Gastrocnemius medialis (tissue), 4 donors: ENCODE data around the gene ORAI2. TPM values are rescaled to one million over a fixed set of nuclear protein-coding genes. Genes with fewer than 3 reads are reported as not detected.

Experiments used
- ATAC-seq, 2 donors: fragments of 150-250 bp; one replicate each; pipeline ENCODE4 v1.9.1; 2016
- DNase-seq, 2 donors: peaks; one replicate each; pipeline ENCODE4 v3.0.0-alpha.2; 2019
- H3K27ac ChIP-seq, 4 donors: fragments of 200-600 bp; sonication (generic); 1 replicate in 1 of 4; 2 replicates in 3 of 4; pipeline ENCODE4 v1.5.1; 2016 to 2018; ENCODE audit warnings: mild to moderate bottlenecking in 2 of 4, moderate library complexity in 1 of 4
- H3K27me3 ChIP-seq, 3 donors: fragments of 200-600 bp; sonication (generic) in 2 of 3; 1 replicate in 1 of 3; 2 replicates in 2 of 3; pipeline versions ENCODE4 v1.5.1 to v1.6.0; 2016 to 2019; ENCODE audit warnings: mild to moderate bottlenecking in 1 of 3, moderate library complexity in 1 of 3
- H3K36me3 ChIP-seq, 2 donors: fragments of 200-600 bp; sonication (generic) in 1 of 2; one replicate each; pipeline ENCODE4 v1.5.1; 2017 to 2018
- H3K4me1 ChIP-seq, 2 donors: fragments of 200-600 bp; sonication (generic) in 1 of 2; one replicate each; pipeline ENCODE4 v1.5.1; 2016 to 2017; ENCODE audit warnings: mild to moderate bottlenecking in 2 of 2
- H3K4me3 ChIP-seq, 4 donors: fragments of 200-600 bp; sonication (generic) in 3 of 4; 1 replicate in 1 of 4; 2 replicates in 3 of 4; pipeline ENCODE4 v1.5.1; 2016 to 2019; ENCODE audit warnings: mild to moderate bottlenecking in 2 of 4
- H3K9me3 ChIP-seq, 3 donors: fragments of 200-600 bp; sonication (generic) in 2 of 3; 1 replicate in 1 of 3; 2 replicates in 2 of 3; pipeline ENCODE4 v1.5.1; 2016 to 2019
- CTCF ChIP-seq, 5 experiments: fragments of 450-650 bp in 3 of 5; fragments of 200-600 bp in 2 of 5; sonication (generic) in 2 of 5; IDR thresholded peaks in 4 of 5; conservative IDR thresholded peaks in 1 of 5; 1 replicate in 4 of 5; 2 replicates in 1 of 5; pipeline ENCODE4 v1.5.1; 2016 to 2019; ENCODE audit warnings: antibody characterized with exemption in 5 of 5, mild to moderate bottlenecking in 3 of 5, moderate library complexity in 3 of 5
- POLR2A ChIP-seq, 2 donors: fragments of 450-650 bp; IDR thresholded peaks; one replicate each; pipeline ENCODE4 v1.6.1; 2017; ENCODE audit warnings: antibody characterized with exemption in 2 of 2, mild to moderate bottlenecking in 2 of 2, moderate library complexity in 2 of 2
- in situ Hi-C, 4 donors: fragments of 200-750 bp; cut with MboI; loops; one replicate each; pipeline versions ENCODE4 v1.15.0 to v1.8.0; 2017; ENCODE audit warnings: low sequenced_read_pairs in 4 of 4
- intact Hi-C: fragments of 100-400 bp; cut with DNase I; formaldehyde crosslinking; loops from one replicate; pipeline ENCODE4 v1.15.1; 2023; ENCODE audit warnings: low total_unique reads
- total RNA-seq, 4 donors: library from RNA; depleted of rRNA; stranded (reverse); fragments of >200 nt; gene quantifications; one replicate each; pipeline versions ENCODE4 v1.1.0 to v1.2.3, GENCODE V29; 2016

The ORAI2 gene
- total RNA-seq, 4 donors from 2014 or later, result 1.8 to 4.1 (median 2.3) TPM

GRCh38 chr7:102410123-102410522 is 23.3 kb upstream of the ORAI2 start:
- H3K4me3 ChIP-seq, result no peak overlapping the region
- intact Hi-C loops (no loop called here), in situ Hi-C loops (no loop called here)
- H3K36me3 ChIP-seq, result peaks cover 0 to 72% of the 10 kb centered on the region in 2 donors
- no peak for ATAC-seq
- no peak overlapping the region for H3K27ac ChIP-seq
- peaks cover 10 to 11% of the 10 kb centered on the region in 2 donors for H3K4me1 ChIP-seq
- H3K9me3 ChIP-seq, result no peaks in the 10 kb centered on the region
- no peaks in the 10 kb centered on the region for H3K27me3 ChIP-seq
- no peak for DNase-seq
- TF ChIP-seq POLR2A (IDR thresholded peaks at IDR 0.05), result no peak
- TF ChIP-seq CTCF (IDR thresholded peaks at IDR 0.05 in 4 of 5, conservative IDR thresholded peaks at IDR 0.05 in 1 of 5), result no peak

GRCh38 chr7:102410918-102411317 is 22.5 kb upstream of the ORAI2 start:
- Histone ChIP-seq H3K27me3 (no peaks in the 10 kb centered on the region), H3K4me1 (peaks cover 10 to 11% of the 10 kb centered on the region in 2 donors), H3K9me3 (no peaks in the 10 kb centered on the region), H3K4me3 (no peak overlapping the region), H3K27ac (no peak overlapping the region), H3K36me3 (peaks cover 0 to 71% of the 10 kb centered on the region in 2 donors)
- intact Hi-C loops (no loop called here), in situ Hi-C loops (no loop called here)
- ATAC-seq (no peak), DNase-seq (no peak)
- no peak for TF ChIP-seq POLR2A (IDR thresholded peaks at IDR 0.05)
- no peak for TF ChIP-seq CTCF (IDR thresholded peaks at IDR 0.05 in 4 of 5, conservative IDR thresholded peaks at IDR 0.05 in 1 of 5)

- H3K4me1 ChIP-seq, result peaks cover 10 to 11% of the 10 kb centered on the region in 2 donors
- in situ Hi-C loops (no loop called here), intact Hi-C loops (no loop called here)
- no peak overlapping the region for H3K4me3 ChIP-seq
- TF ChIP-seq POLR2A (IDR thresholded peaks at IDR 0.05) (no peak), CTCF (IDR thresholded peaks at IDR 0.05 in 4 of 5, conservative IDR thresholded peaks at IDR 0.05 in 1 of 5) (peak; percentile 15 to 59 (median 52))
- H3K27ac ChIP-seq, result peak overlapping the region in 2 of 4 donors; percentile 7 to 51
- ATAC-seq, result peak; percentile 93 to 96
- peaks cover 0 to 57% of the 10 kb centered on the region in 2 donors for H3K36me3 ChIP-seq
- H3K27me3 ChIP-seq, result no peaks in the 10 kb centered on the region
- peak; percentile 33 to 75 for DNase-seq
- H3K9me3 ChIP-seq, result no peaks in the 10 kb centered on the region
Measured at GRCh38 chr7:102412548-102412947, 20.8 kb upstream of the ORAI2 start.

GRCh38 chr7:102413091-102413490 is 20.3 kb upstream of the ORAI2 start:
- peaks cover 10 to 11% of the 10 kb centered on the region in 2 donors for H3K4me1 ChIP-seq
- TF ChIP-seq CTCF (IDR thresholded peaks at IDR 0.05 in 4 of 5, conservative IDR thresholded peaks at IDR 0.05 in 1 of 5) (no peak), POLR2A (IDR thresholded peaks at IDR 0.05) (no peak)
- peaks cover 0 to 51% of the 10 kb centered on the region in 2 donors for H3K36me3 ChIP-seq
- in situ Hi-C loops (no loop called here), intact Hi-C loops (no loop called here)
- ATAC-seq, result no peak
- no peaks in the 10 kb centered on the region for H3K9me3 ChIP-seq
- no peak for DNase-seq
- H3K4me3 ChIP-seq, result no peak overlapping the region
- H3K27me3 ChIP-seq, result no peaks in the 10 kb centered on the region
- H3K27ac ChIP-seq, result peak overlapping the region in 2 of 4 donors; percentile 7 to 51

GRCh38 chr7:102413611-102414010 is 19.8 kb upstream of the ORAI2 start:
- ATAC-seq, result no peak
- Histone ChIP-seq H3K27me3 (no peaks in the 10 kb centered on the region), H3K9me3 (no peaks in the 10 kb centered on the region), H3K27ac (no peak overlapping the region), H3K4me1 (peaks cover 10 to 11% of the 10 kb centered on the region in 2 donors), H3K4me3 (no peak overlapping the region), H3K36me3 (peaks cover 0 to 46% of the 10 kb centered on the region in 2 donors)
- TF ChIP-seq POLR2A (IDR thresholded peaks at IDR 0.05) (no peak), CTCF (IDR thresholded peaks at IDR 0.05 in 4 of 5, conservative IDR thresholded peaks at IDR 0.05 in 1 of 5) (no peak)
- in situ Hi-C loops (no loop called here), intact Hi-C loops (no loop called here)
- no peak for DNase-seq
